HG02759 (cell line): Measurements from ENCODE around the gene EXOC6B.

ENCODE experiments used
- ATAC-seq: cut with Tn5 transposase; IDR thresholded peaks from one replicate; pipeline ENCODE4 v1.9.1; 2021; ENCODE audit warnings: mild to moderate bottlenecking, moderate library complexity; ENCODE audit not compliant: unreplicated experiment

EXOC6B gene

GRCh38 chr2:72830273-72830672, 4.4 kb upstream of the EXOC6B start:
- ATAC-seq: no peak

GRCh38 chr2:72828840-72829507, 3.1 kb upstream of the EXOC6B start:
- no peak for ATAC-seq

- no peak for ATAC-seq
Measured at GRCh38 chr2:72827966-72828646, 2.3 kb upstream of the EXOC6B start.

- ATAC-seq: no peak
Measured at GRCh38 chr2:72827487-72827886, 1.7 kb upstream of the EXOC6B start.

- no peak for ATAC-seq
Measured at GRCh38 chr2:72826156-72826477, 284 bp upstream of the EXOC6B start.

GRCh38 chr2:72824224-72824842, 1.5 kb downstream of the EXOC6B start:
- no peak for ATAC-seq

DNA sequence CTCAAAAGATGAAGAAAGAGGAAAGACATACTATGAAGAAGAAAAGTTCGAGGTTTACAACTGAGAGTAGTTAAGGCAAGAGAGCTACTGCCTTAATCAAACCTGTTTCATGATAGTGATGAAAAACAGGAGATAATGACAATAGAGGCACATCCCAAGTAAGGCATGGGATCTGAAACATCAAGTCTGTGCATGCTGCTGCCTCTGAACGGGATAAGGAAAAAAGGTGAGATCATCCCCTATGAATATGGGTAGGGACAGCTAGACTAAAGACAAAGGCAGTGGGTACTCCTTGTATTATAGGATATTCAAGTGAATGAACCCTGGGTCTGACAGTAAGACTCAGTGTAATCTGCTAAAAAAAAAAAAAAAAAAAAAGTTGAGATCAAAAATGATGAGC, 3.0 kb downstream of the EXOC6B start:
- no peak for ATAC-seq

- no peak for ATAC-seq
Measured at GRCh38 chr2:72821983-72822382, 3.9 kb downstream of the EXOC6B start.

- ATAC-seq: no peak
Measured at GRCh38 chr2:72821118-72821517, 4.7 kb downstream of the EXOC6B start.

- ATAC-seq: no peak
Measured at GRCh38 chr2:72819501-72819900, 6.3 kb downstream of the EXOC6B start.

DNA sequence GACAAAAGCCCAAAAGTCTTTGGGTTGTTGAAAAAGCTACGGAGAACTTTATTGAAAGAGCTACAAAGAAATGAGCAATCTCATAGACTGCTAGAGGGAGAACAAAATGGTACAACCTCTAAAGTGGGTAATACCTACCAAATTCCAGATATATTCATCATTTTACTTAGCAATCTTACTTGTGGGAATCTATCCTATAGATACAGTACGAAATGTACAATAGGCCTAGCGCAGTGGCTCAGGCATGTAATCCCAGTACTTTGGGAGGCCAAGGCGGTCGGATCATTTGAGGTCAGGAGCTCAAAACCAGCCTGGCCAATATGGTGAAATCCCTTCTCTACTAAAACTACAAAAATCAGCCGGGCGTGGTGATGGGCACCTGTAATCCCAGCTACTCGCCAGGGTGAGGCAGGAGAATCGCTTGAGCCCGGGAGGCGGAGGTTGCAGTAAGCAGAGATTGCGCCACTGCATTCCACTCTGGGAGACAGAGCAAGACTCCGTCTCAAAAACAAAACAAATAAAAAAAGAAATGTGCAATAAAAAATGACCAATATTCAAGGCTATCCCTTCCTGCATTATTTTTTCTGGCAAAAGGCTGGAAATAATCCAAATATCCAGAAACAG, 10.1 kb downstream of the EXOC6B start:
- ATAC-seq: no peak

GRCh38 chr2:72813841-72814240, 12.0 kb downstream of the EXOC6B start:
- ATAC-seq: no peak

GRCh38 chr2:72810165-72810564, 15.7 kb downstream of the EXOC6B start:
- ATAC-seq: no peak

- no peak for ATAC-seq
Measured at GRCh38 chr2:72809095-72809494, 16.7 kb downstream of the EXOC6B start.

DNA sequence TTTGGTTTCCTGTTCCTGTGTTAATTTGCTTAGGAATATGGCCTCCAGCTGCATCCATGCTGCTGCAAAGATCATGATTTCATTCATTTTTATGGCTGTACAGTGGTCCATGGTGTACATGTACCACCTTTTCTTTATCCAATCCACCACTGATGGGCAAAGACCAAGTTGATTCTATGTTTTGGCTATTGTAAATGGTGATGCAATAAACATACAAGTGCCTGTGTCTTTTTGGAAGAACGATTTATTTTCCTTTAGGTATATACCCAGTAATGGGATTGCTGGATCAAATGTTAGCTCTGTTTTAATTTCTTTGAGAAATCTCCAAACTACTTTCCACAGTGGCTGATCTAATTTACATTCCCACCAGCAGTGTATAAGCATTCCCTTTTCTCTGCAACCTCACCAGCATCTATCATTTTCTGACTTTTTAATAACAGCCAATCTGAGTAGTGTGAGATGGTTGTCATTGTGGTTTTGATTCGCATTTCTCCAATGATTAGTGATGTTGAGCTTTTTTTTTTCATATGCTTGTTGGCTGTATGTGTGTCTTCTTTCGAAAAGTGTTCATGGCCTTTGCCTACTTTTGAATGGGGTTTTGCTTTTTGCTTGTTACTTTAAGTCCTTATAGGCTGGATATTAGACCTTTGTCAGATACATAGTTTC, 19.4 kb downstream of the EXOC6B start:
- no peak for ATAC-seq

- ATAC-seq: no peak
Measured at GRCh38 chr2:72803626-72804320, 22.1 kb downstream of the EXOC6B start.

- ATAC-seq: no peak
Measured at GRCh38 chr2:72803151-72803550, 22.7 kb downstream of the EXOC6B start.

DNA sequence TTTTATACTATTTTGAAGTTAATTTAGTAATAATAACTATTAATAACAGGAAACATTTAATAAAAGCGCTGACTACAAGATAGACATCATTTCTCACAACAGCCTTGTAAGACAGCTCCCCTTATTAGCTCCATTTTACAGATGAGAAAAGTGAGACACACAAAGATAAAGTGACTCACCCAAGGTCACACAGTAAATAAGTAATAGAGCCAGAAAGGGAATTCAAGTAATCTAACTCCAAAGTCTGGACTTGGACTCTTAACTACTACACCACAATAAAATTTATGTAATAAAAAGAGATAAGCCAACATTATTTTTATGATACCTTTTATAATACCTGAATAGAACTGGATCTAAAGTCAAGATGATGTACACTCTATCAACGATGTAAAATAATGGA, 25.3 kb downstream of the EXOC6B start:
- ATAC-seq: no peak

- no peak for ATAC-seq
Measured at GRCh38 chr2:72797740-72798139, 28.1 kb downstream of the EXOC6B start.

DNA sequence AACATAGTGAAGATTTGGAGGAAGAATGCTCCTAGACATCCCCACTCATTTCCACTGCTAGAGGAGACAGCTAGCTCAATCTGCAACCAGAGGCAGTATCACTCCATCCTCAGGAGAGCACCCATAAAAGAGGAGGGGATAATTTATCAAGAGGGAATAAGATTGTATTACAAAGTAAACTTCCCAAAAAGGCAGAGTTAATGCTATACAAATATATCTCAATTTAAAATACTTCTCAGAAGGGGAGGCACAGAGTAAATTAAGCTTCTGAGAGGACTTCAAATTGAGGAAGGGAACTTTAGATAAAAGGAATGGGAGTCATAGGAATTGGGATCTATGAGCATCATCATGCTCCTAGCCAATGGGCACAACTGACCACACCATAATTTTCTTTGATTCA, 29.1 kb downstream of the EXOC6B start:
- ATAC-seq: no peak

DNA sequence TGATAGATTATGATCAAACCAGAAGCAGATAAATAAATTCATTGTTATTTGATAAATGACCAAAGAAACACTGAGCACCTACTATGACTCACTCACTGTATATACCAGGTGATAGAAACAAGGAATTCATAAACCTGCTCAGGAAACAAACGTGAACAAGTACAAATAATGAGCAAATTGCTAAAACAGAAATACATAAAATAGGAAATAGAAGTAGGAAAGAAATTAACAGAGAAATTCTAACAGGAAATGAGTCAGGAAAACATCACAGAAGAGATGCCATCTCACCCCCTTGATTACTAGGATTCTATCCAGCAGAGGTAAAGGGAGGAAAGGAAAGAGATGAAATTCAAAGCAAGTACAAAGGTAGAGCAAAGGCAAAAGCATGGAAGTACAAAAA, 31.3 kb downstream of the EXOC6B start:
- no peak for ATAC-seq
